Measurements from ENCODE around the gene AGBL4.
"Not testable (repeated sequence)": the region's sequence is repeated elsewhere in the genome, so short reads cannot be mapped to it uniquely, and the experiment has no call there.

Gene AGBL4

DNA sequence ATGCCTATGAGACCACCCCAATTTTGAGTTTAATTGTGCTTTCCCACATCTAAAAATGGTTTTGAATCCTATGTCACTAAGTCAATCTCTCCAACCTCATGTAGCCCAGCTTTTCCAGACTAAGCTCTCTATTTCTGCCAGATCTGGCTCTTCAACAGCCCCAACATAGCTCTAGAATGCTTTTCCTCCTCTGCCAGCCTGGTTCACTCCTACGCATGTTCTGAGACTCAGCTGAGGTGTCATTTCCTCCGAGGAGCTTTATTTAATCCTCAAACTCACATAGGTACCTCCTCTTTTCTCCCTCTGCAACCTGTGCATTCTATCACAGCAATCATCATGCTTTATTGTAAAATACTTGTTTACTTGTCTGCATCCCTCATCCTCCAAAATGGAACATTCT, 729.2 kb downstream of the AGBL4 start:
- no peak for DNase-seq

DNA sequence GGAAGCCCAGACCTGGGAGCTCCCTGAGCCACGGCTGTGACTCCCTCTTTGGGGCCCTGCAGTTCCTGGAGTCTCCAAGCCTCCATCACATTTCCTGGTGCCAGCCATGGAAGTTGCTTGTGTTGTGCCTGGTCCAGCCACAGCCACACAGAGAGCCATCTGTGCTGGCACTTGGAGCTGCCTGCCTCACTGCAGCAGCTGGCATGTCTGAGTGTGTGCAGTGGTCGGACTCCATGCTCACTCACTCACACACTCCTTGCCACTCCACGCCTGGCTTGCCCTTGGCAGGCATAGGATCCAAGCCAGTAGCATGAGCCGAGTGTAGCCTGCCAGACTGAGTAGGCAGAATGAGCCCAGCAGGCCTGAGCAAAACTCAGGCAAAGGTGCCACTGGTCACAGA, 730.7 kb downstream of the AGBL4 start:
- DNase-seq = no peak

DNA sequence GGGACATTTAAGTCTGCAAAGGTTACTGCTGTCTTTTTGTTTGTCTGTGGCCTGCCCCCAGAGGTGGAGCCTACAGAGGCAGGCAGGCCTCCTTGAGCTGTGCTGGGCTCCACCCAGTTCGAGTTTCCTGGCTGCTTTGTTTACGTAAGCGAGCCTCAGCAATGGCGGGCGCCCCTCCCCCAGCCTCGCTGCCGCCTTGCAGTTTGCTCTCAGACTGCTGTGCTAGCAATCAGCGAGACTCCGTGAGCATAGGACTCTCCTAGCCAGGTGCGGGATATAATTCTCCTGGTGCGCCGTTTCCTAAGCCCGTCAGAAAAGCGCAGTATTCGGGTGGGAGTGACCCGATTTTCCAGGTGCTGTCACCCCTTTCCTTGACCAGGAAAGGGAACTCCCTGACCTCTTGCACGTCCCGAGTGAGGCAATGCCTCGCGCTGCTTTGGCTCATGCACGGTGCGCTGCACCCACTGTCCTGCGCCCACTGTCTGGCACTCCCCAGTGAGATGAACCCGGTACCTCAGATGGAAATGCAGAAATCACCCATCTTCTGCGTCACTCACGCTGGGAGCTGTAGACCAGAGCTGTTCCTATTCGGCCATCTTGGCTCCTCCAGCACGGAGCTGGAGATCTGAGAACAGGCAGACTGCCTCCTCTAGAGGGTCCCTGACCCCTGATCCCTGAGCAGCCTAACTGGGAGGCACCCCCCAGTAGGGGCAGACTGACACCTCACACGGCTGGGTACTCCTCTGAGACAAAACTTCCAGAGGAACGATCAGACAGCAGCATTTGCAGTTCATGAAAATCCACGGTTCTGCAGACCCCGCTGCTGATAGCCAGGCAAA, 766.3 kb downstream of the AGBL4 start:
- not testable (repeated sequence) for DNase-seq

DNA sequence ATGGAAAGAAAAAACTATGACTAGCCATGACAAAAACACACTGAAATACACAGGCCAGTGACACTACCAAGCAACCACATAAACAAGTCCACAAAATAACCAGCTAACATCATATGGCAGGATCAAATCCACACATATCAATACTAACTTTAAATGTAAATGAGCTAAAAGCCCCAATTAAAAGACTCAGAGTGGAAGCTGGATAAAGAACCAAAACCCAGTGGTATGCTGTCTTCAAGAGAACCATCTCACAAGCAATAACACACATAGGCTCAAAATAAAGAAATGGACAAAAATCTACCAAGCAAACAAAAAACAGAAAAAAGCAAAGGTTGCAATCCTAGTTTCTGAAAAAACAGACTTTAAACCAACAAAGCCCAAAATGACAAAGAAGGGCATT, 770.8 kb downstream of the AGBL4 start:
- DNase-seq = no peak

DNA sequence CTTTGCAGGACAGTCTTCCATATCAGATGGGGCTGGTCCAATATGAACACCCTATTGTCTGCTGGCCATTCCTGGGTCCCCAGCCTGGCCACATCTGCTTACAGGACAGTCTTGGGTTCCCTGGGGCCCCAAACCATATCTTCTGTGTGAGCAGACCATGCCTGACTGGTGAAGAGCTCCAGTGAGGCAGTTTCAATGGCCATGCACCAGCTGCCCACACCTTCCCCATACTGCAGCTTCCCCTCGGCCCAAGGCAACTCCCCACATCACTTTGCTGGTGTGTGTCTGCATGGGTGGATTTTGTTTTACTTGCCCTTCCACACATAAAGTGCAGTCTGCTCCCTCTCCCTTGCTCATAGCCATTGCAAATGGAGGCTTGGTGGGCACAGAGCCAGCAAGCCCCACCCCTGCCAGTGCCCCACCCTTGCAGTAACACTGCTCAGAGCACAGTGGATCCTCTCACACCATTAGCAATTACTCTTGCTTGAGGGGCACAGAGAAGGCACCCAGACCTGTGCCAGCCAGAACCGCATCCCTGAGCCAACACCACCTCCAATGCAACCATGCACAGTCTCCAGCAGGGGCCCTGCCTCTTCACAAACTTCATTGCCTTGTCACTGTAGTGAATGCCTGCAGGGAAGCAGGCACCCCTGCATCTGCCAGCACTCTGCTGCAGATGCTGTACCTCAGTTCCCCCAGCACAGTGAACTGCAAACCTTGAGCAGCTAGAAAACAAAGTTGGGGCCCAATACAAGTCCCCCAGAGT, 772.6 kb downstream of the AGBL4 start:
- DNase-seq = no peak

DNA sequence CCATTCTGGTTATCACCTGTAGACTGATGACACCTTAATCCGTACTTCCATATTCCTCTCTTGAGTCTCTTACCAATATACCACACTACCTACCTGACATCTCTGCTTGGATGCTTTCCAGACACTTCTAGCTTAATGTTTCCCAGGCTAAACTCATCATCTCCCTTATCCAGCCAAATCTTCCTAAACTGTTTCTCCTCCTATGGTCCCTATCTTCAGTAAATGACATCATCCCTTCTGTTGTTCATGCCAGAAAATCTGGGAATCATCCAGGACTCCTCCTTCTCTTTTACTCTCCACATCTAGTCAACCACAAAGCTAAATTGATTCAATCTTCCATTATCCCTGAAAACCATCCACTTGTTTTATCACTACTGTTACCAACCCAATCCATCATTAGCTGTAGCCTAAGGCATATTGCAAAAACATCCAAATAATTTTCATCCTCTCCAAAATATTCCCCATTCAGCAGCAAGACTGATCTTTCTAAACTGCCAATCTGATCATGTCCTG, 783.0 kb downstream of the AGBL4 start:
- DNase-seq = no peak

DNA sequence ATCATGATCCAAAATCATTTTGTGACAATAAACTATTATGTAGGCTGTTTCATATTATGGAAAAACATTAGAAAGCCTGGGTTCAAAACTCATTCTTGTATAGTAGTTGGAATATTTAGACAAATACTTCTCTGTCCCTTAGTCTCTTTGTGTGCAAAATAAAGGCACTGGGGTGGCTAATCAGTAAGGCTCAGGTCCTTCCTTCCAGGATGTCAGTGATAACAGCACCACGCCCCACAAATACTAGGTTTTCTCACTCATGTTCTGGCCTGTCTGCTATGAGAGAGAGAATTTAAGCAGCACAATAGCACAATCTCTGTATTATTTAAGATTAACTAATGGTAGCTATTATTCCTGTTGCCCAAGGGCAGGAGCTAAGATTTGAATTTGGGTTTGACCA, 788.8 kb downstream of the AGBL4 start:
- no peak for DNase-seq

DNA sequence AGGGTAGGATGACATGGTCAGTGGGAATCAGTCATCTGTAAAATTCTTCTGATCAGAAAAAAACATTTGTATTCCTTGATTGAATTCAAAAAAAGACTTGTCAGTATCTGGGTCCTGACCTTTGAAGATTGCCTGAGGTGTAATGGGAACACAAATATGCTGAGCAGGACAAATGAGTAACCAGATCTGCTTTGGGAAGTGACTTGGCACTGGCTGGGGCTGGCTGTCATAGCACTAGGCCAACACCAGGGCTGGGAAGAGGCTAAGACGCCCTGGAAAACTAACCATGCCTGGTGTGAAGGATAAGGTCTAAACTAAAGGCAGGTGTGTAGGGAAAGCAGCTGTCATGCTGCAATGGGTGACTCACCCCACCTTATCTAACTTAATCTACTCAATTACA, 794.2 kb downstream of the AGBL4 start:
- no peak for DNase-seq

DNA sequence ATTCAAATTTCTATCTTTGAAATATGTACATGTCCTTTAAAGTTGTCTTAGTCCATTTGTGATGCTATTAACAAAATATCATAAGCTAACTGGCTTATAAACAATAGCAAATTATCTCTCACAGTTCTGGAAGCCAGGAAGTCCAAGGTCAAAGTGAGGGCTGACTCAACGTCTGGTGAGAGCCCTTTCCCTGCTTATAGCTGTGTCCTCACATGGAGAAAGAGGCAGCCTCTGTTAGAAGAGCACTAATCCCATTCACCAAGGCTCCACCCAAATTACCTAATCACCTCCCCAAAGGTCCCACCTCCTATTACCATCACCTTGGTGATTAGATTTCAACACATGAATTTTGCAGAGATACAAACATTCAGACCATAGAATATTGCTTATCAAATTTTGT, 797.0 kb downstream of the AGBL4 start:
- no peak for DNase-seq

DNA sequence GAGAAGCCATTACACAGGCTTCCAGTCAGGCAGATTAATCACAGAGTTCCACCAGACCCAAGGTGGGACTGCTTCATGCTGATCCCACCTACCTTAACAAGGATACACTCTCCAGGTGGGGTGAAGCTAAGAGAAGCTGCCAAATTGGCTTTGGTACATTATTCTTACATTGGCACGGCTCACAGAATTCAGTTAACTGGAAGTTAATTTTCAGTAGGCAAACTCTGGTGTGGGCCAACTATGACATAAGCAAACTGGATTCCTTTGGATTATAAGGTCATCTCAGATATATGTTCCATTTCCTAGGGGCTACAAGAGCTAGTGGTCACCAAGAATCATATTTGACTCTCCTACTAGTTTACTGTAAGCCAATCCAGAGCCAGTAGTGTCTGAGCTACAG, 798.3 kb downstream of the AGBL4 start:
- no peak for DNase-seq

DNA sequence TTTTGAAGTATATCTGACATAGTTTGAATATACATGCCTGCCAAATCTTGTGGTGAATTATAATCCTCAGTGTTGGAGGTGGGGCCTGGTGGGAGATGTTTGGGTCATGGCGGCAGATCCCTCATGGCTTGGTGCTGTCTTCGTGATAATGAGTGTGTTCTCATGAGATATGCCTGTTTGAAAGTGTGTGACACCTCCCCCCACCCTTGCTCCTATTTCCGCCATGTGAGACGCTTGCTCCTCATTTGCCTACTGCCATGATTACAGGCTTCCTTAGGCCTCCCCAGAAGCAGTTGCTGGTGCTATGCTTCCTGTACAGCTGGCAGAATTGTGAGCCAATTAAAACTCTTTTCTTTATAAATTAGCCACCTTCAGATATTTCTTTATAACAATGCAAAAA, 810.5 kb downstream of the AGBL4 start:
- no peak for DNase-seq

DNA sequence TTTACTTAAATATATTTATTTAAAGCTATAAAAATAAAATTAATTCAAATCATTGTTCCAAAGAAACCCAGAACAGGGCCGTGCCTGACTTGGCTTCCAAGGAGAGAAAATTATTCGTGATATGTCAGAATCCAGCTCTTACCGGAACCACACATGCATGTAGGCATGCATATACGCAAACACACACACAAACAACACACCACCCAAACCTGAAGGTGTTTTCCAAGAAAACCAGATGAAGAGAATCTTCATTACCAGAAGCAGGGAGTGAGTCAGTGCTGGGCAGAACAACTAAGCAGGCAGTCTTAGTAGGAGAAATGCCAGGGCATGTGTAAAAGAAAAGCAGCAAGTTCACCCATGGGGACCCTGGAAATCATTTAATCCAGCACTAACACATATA, 815.0 kb downstream of the AGBL4 start:
- no peak for DNase-seq

DNA sequence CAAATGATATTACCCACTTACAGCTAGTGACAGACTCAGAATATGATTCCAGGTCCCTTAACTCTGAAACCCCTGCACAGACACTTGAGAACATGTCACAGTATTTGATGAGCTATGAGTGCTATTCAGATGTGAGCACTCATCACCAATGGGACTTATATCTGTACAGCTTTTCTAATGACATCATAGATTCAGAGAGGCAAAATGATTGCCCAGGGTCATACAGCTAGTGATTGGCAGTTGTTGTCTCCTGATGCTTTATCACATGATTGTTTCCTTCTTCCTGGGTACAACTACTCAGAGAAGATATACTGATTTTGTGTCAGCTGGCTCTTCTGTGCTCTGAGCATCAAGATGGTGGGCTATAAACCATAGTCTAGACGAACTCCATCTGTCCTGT, 819.0 kb downstream of the AGBL4 start:
- DNase-seq = no peak

DNA sequence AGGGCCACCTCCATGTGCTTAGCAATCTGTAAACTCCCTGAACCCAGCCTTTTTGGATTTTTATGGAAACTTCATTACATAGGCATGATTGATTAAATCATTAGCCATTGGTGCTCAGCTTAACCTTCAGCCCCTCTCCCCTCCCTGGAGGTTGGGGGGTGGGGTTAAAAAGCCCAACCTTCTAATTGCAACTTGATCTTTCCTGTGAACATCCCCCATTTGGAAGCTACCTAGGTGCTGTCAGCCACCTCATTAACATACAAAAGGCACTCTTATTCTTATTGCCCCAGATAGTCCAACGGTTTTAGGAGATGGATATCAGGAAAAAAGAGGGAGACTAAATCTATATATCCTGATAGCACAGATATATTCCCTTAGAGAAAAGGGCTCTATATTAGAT, 823.0 kb downstream of the AGBL4 start:
- no peak for DNase-seq

DNA sequence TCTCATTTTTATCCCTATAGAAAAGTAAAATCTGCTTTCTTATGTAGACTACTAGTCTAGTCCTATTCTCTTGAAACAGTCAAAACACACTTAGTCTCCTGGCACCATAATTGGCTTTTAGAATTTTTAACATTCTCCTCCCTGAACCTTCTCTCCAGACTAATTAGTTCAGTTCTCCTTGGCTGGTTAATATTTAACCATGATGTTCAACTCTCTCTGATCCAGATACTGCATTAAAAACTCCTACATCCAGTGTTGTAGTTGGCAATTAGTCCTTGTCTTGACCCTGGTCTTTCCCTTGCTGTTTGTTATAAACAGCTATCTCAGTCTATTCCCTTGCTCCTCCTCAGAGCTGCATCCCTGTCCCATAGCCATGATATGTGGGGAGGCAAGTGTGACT, 824.2 kb downstream of the AGBL4 start:
- no peak for DNase-seq

DNA sequence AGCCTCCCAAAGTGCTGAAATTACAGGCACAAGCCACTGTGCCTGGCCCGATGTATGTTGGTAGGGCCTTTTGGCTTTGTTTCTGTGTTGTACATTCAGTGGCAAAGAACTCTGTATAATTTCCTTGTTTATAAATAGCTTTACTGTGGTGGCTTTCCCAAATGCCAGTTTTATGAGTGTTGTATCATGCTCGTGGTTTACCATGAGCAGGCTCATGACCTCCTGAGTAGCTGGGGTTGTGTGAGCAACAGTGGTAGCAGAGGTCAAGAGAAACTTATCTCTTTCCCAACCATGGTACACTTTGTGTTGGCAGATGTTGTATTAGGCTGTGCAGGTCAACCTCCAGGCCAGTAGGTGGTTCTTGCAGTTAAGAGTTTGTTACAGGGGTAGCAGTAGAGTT, 826.7 kb downstream of the AGBL4 start:
- DNase-seq = no peak

DNA sequence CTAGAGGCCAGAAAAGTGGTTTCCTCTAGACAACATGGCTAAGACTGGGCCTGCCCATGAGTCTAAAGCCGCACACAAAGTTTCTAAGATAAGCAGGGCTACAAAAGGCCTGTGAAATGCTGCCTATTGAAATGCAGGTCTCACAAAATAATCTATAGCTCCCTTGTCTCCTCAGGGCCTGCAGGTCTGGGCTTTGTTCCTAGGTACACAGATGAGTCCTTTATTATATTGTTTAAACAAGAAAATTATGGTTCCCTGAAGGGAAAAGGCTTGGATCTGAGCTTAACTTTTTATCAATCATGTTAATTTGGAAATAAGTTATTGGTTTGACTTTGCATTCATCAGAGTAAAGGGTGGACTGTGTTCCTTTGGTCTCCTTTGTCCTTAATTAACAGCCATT, 833.6 kb downstream of the AGBL4 start:
- no peak for DNase-seq

DNA sequence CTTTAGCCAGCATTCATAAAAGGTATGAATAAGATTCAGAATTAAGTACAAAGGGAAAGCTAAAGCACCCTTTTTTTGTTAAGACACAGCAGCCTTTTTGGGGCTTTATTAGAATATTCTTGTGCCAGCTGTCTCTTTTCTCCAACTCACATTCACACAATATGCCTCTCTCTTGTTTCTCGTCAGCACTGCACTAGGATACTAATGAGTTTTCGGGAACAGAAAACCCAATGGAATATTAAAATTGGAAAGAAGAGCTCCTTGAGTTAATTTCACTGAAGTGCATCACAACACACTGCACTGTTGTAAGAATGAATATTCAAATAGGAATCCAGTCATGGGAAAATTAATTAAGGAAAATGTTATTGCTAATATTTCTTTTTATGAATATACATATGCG, 836.7 kb downstream of the AGBL4 start:
- no peak for DNase-seq

DNA sequence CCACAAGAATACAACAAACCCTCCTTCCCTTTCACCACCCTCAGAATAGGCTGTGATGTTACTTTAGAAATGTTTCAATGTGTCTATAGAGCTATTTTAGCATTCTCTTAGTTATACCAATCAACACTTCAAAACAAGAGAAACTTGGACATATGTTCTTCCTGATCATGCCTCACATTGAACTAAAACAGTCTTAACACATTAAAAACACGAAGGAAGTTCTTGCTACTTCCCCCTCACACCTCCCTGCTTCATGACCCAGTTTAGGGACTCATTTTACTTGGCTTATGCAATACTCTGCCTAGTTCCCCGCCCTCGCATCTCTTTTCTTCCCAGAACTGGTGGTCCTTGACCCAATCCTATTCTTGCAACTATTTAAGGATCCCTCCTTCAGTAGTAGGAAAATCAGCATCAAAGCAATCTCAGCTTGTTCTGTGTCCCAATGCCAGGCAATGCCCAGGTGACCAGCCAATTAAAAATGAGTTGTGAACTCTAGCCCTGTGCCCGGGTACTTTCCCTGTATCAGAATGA, 838.2 kb downstream of the AGBL4 start:
- no peak for DNase-seq

DNA sequence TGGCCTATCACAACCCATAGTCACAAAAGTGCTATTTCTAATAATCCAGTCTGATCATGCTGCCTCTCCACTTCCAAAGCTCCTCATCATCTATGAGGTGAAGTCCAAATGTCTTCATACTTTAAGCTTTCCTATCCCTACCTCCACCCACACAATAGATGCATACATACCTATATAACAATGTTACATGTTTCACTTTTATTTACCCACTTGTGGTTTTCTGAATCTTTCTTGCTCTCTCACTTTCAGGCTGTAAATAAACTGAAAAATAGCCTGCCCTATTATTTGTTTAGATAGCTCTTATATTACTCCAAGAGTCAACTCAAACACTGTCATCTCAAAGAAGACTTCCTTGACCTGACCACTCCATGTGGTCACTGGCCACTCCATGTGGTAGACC, 840.3 kb downstream of the AGBL4 start:
- no peak for DNase-seq

DNA sequence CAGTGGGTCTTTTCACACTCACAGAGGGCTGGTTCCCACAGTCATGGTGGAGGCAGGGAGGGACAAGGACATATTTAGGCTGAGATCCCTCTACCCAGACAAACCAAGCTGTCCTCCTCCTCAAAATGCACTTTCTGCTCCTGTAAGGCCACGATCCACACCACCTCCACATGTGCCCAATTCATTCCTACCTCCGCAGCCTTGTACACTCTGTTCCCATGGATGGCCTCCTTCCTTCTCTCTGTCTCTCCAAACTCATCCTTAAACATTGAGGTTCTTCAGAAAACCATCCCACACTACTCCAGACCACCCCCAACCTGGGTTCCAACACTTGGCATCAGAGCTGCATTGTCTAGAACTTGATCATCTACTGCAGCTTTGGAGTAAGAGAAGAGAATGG, 842.7 kb downstream of the AGBL4 start:
- DNase-seq = no peak

DNA sequence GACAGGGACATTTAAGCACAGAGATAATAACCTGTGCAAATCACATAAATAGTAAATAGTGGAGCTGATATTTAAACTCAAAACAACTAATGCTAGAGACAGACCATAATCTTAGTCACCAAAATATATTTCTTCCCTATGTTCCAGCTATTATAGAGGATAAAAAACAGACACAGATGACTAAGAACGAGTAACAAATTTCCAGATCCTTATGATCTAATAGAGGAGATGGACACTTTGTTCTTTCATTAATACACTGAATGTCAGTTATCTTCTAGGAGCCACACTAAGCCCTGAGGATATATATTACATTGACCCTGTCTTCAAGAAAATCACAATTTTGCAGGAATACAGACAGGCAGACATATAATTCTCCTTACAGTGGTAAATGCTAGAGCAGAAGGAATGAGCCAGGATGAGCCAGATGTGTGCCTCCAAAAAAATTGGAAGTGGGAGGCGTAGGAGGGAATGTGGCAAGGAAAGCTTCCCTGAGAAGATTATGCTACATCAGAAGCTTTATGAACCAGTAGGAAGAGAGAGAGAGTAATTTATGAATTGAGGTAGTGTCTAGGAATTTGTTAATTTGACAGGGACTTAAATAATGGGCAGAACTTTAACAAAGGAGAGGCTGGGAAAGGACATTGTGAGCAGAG, 851.7 kb downstream of the AGBL4 start:
- no peak for DNase-seq

DNA sequence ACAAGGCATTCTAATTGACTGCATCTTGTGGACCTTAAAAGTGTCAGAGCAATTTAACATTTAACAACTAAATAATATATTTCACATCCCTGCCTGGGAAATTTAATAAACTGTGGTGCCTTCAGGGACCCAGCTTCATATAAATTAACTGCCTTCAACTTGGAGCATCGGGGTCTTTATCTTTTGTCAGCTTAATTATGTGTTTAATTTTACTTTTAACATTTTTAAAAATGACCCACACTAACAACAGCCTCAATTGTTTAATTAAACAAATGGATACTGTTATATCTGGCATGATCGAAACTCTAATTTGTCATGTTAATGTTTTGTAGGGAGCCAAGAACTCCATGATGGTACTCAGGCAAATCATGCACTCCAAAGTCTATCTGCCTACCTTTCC, 857.7 kb downstream of the AGBL4 start:
- DNase-seq = no peak

DNA sequence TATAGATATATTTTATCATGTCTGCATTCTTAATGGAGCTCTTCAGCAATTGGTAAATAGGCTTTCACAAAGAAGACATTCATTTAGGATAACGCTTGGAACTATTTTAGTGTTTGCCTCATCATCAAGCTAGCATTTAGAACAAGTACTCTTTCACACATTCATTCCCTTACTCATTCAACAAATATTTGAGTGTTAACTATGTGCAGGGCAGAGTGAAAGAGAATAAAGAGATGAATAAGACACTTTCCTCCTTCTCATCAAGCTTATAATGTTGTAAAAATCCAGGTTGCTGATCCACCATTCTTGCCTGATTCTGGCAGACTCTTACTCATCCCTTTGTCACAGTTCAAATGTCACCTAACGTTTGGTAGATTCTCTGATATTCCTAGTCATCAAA, 860.7 kb downstream of the AGBL4 start:
- no peak for DNase-seq
